UCSD-AML1 (cell line): ENCODE measurements around the gene REEP3.

Experiments
- DNase-seq: peaks from one replicate; lab custom pipeline; 2025; ENCODE audit not compliant: unreplicated experiment; lab: John Stamatoyannopoulos, UW

The REEP3 gene

GRCh38 chr10:63584725-63585035 is 63.5 kb downstream of the REEP3 start:
- no peak for DNase-seq

DNA sequence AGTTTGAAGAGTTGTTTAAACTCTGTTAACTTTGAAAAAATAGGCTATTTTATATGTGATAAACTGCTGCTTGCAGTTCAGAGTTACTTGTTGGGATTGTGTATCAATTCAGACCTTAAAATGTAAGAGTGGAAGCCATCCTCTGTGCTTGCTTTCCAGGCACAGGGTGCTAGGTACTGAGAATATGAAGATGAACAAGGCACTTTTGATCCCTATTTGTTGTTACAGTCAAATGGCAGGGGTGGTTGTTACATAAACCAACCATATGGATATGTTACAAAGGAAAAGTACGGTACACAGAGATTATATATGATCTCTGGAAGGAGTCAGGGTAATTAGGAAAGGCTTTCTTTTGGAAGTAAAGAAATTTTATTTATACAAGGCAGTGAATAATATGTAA is 63.8 kb downstream of the REEP3 start:
- no peak for DNase-seq

GRCh38 chr10:63586043-63586442 is 64.8 kb downstream of the REEP3 start:
- no peak for DNase-seq

- no peak for DNase-seq
Observed at GRCh38 chr10:63587191-63587590, 66.0 kb downstream of the REEP3 start.

GRCh38 chr10:63588436-63589167 is 67.4 kb downstream of the REEP3 start:
- DNase-seq: no peak

GRCh38 chr10:63591600-63592379 is 70.6 kb downstream of the REEP3 start:
- no peak for DNase-seq

- DNase-seq: no peak
Observed at GRCh38 chr10:63593576-63593975, 72.4 kb downstream of the REEP3 start.

DNA sequence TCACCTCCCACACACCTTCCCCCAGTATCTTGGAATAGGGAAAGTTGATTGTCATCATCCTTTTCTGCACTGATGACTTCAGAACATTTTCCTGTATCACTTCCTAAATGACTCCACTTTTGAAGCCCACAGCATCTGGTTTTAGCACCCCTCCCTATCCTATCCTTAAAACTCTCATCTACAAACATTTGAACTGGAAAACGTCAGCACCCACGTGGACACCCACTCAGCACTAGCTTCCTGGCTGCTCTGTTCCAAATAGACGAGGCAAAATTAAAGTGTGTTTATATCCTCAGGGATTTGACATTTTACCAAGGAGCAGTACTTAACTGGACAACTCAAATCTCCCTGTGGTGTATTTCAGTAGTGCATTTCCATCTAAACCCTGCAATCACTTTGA is 73.9 kb downstream of the REEP3 start:
- DNase-seq: no peak

GRCh38 chr10:63596924-63597323 is 75.7 kb downstream of the REEP3 start:
- DNase-seq: no peak

GRCh38 chr10:63600540-63600939 is 79.3 kb downstream of the REEP3 start:
- no peak for DNase-seq

- no peak for DNase-seq
Observed at GRCh38 chr10:63603709-63604445, 82.7 kb downstream of the REEP3 start.

DNA sequence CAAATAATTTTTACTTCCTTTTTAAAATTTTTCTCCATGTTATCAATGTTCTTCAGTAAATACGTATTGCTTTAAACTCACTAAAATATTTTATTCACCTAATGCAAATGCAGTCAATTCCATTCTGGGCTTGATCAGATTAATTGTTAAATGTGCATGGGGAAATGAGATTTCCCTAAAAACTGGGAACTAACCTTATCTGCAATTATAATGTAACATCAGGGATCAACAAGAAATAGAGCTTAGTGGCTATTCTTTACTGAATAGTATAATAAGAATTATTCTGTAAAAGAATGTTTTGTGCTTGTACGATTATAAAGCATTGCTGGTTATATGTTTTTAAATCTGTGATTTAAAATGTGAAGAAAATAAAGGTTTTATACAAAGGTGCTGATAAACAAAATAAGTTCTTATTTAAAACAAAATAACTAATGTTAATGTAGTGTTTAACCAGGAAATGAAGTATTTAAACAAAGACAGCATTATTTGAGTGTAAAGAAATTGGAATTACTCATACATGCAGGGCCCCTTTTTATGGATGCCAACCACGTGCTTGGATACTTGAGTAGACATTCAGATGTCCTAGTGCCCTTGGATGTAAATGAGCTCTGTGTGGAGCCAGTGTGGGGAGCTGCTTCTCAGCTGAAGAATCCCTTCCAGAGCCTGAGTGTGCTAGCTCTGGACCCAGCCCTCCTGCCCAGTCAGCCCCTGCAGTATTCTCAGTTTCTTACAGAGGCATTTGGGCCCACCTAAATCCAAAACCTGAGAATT is 84.2 kb downstream of the REEP3 start:
- no peak for DNase-seq

GRCh38 chr10:63608511-63608910 is 87.3 kb downstream of the REEP3 start:
- no peak for DNase-seq

DNA sequence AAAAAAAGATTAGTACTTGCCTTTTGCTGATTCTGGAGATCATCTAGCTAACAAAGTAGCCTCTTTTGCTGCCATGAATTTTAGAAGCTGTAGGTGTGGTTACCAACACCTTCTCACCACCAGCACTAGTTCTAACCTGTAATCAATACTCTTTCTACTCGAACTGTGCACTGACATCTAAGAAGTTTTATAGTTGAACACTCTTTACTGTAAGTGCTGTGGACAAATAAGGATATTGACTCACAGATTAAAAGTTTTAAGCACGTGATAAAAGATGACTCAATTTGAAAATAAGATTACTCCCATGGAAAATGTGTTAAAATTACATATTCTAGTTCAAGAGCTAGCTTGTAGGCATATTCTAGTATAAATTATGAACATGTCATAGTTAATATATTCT is 89.9 kb downstream of the REEP3 start:
- no peak for DNase-seq

GRCh38 chr10:63614371-63614891 is 93.2 kb downstream of the REEP3 start:
- no peak for DNase-seq

- DNase-seq: no peak
Observed at GRCh38 chr10:63618552-63618951, 97.4 kb downstream of the REEP3 start.

DNA sequence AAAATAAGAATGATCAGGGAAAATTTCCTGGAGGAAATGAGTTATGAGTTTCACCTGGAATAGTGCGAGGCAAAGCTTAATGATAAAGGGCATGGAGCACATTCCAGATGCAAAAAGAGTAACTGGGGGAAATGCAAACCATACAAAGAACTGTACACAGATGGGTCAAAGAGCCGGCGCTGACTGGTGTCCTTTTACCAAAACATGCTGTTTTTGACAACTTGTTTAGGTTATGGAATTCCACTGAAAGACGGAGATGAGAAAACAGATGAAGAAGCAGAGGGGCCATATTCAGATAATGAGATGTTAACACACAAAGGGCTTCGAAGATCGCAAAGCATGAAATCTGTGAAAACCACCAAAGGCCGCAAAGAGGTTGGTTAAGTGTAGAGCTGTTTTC is 98.2 kb downstream of the REEP3 start:
- no peak for DNase-seq

GRCh38 chr10:63622097-63622496 is 100.9 kb downstream of the REEP3 start:
- DNase-seq: no peak

DNA sequence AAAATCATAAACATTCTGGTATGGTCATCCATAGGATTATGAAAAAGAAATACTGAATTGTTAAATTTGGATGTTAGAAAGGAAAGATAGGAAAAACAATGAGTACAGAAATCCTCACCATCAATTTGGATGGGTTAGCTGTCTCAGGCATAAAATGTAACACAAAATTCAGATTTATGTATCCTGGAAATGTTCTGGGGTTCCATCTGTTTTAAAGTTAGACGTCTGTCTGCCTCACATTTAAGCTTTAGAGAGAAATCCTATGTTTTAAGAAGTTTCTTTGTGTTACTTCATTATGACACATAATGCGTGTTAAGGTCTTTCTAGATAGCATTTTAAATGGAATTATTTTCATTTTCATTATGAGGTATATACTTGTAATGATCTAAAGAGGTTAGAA is 103.5 kb downstream of the REEP3 start:
- DNase-seq: no peak

- no peak for DNase-seq
Observed at GRCh38 chr10:63627396-63627795, 106.2 kb downstream of the REEP3 start.

DNA sequence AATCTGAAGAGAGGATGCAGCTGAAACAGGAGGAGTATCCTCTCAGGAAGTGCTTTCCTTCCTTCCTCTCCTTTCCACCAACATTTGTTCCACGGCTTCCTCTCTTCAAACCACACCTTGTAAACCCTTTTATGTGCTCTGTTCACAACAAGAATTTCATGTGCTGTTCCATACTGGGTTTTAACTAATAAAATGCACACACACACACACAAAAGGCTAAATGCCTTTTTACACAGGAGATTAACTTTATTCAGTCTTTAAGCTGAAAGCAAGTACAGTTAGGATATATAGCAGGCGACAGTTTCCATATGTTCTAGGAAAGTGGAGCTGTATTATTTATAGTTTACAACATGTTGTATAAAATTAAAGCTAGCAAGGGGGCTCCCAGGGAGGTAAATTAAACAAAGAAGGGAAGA is 106.7 kb downstream of the REEP3 start:
- no peak for DNase-seq
